Suppressor macrophage (primary cell): Measurements from ENCODE around the gene CHD5.
"Not testable (repeated sequence)": the region's sequence is repeated elsewhere in the genome, so short reads cannot be mapped to it uniquely, and the experiment has no call there.

Experiments
- DNase-seq, 4 experiments: peaks; one replicate each; pipeline ENCODE4 v3.0.0-alpha.2; 2020 to 2022

Gene CHD5

GRCh38 chr1:6082430-6082971 is 97.6 kb downstream of the CHD5 start:
- DNase-seq = peak in 3 of 4 experiments; percentile 34 to 52 (median 37)

- no peak for DNase-seq
Measured at GRCh38 chr1:6081901-6082300, 98.2 kb downstream of the CHD5 start.

DNA sequence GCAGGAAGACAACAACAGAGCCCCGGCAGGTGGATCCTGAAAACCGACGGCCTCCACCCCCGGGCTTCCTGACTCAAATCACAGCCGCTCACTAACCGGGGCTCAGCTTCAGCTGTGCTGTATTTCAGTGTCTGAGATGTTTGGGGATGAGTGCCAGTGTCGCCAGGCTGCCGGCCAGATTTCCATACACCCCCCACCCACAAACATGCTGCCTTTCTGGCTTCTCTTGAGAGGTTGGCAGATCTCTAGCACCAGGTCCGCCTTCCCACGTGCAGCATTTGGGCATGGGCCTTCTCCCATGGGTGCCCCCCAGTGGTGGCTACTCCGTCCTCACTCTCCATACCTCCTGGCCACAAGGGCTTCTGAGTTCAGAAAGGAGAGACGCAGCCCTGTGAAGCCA is 99.7 kb downstream of the CHD5 start:
- DNase-seq = no peak

DNA sequence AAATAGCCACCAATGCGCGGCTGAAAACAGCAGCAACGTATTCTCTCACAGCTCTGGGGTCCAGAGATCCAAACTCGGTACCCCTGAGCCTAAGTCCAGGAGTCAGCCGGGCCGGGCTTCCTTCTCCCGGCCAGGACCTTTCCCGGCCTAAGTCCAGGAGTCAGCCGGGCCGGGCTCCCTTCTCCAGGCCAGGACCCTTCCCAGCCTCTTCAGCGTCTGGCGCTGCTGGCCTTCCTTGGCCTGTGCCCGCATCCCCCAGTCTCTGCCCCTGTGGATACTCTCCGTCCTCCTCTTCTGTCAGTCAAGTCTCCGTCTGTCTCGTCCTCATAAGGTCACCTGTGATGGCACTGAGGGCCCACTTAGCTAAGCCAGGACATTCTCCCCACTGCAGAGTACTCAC is 102.2 kb downstream of the CHD5 start:
- no peak for DNase-seq

- no peak for DNase-seq
Measured at GRCh38 chr1:6077506-6077905, 102.6 kb downstream of the CHD5 start.

DNA sequence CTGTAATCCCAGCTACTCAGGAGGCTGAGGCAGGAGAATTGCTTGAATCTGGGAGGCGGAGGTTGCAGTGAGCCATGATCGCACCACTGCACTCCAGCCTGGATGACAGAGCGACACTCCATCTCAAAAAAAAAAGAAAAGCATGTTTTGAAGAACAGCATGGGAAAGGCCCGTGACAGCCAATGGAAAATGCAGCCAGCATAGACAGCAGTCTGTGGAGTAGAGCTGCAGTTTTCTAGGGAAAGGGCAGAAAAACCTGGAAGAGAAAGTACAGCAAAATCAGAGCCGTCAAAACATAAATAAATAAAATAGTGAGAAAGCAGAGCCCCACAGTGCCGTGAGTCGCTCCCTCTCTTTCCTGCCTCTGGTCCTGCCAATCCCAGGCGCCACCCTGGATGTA is 103.1 kb downstream of the CHD5 start:
- DNase-seq = not testable (repeated sequence)

GRCh38 chr1:6075748-6076147 is 104.4 kb downstream of the CHD5 start:
- peak in 2 of 4 experiments; percentile 40 to 52 for DNase-seq

GRCh38 chr1:6074192-6074901 is 105.8 kb downstream of the CHD5 start:
- no peak for DNase-seq

DNA sequence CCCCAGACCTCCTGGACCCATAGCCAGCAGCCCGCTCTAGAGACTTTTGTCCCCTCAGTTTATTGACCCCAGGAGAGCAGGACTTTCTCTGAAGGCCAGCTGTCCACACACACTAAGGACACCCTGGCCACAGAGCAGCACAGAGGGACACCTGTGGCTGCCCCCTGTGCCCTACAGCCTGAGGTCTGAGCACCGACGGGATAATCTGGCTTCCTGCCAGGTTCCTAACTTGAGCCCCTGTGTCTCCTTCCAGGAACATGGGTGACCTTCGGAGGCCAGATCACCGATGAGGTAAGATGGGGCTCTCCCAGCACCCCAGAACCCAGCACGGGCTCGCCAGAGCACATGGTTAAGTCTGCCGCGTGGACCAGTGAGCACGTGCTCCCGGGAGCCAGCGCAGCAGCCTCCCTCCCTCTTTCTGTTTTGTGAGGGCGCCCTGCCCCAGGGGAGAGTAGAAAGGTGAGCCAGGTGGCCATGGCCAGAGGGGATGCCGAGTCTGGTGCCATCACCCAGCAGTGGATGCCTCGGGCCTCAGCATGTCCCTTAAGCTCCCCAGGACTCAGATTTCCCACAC is 106.6 kb downstream of the CHD5 start:
- DNase-seq = no peak

DNA sequence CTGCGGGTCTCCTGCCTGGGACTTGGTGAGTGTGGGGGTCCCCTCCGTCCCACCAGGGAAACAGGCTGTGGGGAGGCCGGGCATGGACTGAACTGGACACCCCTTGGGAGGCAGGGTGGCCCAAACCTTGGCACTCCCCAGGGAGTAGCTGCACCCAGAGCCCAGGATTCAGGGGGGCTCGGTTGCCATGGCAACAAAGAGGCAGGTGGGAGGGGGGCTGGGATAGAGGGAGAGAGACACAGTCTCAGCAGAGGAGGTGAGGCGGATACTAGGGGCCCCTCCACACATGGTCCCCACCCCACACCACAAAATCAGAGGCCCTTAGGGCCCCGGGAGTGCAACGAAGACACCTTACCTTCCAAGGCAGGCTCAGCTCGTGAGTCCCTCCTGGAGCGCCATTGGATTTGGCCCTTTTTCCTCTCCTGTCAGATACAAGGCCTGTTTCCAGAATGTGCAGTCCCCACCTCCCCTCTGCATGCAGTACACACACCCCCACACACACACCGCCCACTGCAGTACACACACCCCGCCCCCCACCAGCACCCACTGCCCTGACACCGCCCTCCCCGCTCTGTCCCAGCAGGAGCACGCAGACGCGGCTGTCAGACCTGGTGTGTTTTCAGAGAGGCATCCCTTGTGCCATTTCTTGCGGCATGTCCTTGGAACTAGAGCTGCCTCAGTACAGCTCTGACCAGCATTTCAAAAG is 107.2 kb downstream of the CHD5 start:
- no peak for DNase-seq

- DNase-seq = no peak
Measured at GRCh38 chr1:6071219-6071618, 108.9 kb downstream of the CHD5 start.

DNA sequence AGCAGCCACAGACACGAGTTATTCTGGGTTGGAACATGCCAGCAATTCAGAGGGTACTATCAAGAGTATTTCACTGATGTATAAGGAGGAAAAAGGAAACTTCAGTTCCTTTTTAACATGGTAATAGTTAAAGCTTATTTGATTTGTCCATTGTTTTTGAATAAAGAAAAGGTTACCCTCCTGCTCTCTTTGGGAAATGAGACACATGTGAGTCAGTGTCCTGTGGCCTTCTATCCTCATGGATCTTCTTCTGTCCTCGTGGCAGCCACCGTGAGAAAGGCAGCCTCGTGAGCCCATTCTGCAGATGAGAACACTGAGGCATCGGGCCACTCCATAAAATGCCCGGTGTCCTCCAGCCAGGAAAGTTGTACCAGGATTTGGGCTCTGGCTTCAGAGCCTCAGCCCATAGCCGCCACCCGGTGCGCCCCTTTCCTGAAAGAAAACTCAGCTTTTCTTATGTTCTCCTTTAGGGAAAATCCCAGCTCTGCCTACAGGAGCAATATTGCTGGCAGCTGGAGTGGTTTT is 109.6 kb downstream of the CHD5 start:
- no peak for DNase-seq

GRCh38 chr1:6069573-6069972 is 110.5 kb downstream of the CHD5 start:
- DNase-seq = no peak

DNA sequence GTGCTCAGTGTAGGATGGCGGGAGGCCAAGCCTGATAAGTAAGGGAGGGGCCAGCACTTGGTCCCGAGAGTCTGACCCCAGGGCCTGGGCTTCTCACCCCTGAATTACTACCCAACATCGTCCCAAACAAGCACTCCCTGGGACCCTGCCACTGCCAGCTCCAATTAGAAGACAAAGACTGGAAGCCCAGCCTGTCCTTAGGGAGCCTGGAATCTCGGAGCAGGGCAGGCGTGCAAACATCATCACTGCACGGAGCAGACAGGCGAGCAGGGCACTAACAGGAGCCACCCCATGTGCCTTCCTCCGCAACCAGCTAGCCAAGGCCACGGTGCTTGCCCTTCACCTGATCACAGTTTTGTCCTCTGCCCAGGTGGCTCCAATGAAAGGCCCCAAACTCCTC is 111.2 kb downstream of the CHD5 start:
- DNase-seq = no peak

DNA sequence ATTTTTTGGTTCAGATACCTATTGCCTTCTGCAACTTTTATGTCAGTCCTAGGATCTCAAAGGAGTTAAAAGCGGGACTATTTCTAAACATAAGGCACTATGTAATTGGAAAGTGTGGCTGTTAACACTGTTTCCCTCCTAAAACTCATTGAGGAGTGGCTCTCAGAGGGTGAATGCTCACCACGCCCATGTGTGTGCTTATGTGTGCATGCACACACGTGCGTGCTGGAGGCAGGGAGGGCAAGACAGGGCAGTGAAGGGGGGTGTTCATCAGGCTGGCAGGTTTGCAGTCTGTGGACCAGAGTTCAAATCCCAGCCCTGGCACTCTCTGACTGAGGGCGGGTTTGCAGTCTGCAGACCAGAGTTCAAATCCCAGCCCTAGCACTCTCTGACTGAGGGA is 112.0 kb downstream of the CHD5 start:
- no peak for DNase-seq

DNA sequence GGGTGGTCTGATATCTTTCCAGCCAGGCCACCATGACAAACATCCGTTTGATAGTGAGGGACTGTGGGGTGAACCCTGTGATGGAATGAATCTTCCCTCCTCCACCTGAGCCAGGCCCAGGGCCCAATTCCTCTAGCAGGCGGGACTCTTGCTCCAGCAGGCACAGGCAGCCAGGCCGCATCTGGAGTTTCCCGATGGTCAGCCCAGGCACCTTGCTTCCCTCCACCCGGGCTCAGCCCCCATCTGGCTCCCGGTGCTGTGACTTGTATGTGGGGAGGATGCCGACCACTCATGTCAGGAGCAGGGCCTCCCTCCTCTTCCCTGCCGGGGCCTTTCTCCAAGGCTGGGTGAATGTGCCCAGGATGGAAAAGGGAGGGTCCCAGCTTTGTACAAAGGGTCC is 113.4 kb downstream of the CHD5 start:
- DNase-seq = no peak

DNA sequence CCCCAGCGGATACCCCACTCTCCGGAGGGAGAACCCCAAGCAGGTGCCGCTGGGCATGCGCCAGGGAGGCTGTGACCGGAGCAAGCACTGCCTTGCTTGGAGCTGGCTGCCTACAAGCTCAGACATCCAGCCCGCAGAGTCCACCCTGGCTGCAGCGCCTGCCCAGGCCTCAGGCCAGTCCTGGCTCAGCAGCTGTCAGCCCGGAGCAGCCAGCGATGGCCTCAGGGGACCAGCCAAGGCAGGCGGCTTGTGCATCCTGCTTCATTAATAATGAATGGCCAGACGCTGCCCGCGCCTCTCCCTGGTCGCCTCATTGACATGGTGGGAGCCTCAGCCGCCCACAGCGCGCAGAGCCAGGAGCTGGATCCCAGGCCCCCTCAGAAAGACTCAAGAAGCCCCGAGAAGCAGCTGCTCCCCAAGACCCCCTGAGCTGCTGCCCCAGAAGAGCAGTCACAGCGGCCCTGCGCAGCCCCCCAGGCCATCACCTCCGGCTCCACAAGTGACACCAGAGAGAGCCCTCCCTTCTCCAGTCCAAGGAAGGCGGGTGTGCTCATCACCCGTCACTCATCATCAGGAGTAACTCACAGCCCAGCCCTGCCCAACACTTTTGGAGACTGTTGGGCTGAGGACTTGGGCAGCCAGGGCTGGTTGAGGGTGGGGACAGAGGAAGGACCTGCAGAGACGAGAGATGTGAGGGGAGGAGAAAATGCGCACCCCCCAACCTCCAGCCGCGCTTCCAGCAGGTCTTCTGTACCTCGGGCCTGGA is 114.8 kb downstream of the CHD5 start:
- DNase-seq = no peak

GRCh38 chr1:6063532-6064053 is 116.5 kb downstream of the CHD5 start:
- peak; percentile 86 to 97 (median 90) for DNase-seq

DNA sequence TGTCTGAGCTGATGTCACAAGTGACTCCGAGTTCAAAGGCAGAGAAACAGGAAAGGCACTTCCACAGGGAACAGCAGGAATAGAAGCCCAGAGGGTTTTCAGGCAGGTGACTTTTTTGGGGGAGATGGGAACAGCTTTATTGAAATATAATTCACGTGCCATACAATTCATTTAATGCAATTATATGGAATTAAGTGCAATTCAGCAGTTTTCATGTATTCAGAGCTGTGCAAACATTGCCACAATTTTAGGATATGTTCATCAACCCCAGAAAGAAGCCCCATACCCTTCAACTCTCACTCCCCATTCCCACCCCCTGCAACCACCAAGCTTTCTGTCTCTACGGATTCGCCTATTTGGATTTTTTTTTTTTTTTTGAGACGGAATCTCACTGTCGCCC is 117.5 kb downstream of the CHD5 start:
- no peak for DNase-seq

DNA sequence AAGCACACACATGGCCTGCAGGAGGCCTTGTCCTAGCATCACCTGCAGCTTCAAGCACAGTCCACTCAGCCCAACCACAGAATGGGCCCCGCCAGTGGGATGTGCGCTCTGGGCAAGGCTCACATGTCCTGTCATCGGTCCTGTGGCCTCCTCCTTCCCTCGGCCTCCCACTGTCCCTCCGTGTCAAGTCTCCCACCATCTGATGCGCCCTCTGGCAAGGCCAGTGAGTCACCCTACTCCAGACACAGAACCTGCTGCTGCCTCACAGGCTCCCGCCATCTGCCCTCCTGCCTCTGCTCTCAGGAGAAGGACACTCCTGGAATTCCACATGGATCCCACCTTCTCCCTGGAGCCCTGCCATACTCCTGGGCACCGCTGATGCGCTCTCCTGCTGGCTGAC is 120.3 kb downstream of the CHD5 start:
- DNase-seq = peak; percentile 68 to 89 (median 85)

- DNase-seq = no peak
Measured at GRCh38 chr1:6057170-6057845, 122.8 kb downstream of the CHD5 start.

DNA sequence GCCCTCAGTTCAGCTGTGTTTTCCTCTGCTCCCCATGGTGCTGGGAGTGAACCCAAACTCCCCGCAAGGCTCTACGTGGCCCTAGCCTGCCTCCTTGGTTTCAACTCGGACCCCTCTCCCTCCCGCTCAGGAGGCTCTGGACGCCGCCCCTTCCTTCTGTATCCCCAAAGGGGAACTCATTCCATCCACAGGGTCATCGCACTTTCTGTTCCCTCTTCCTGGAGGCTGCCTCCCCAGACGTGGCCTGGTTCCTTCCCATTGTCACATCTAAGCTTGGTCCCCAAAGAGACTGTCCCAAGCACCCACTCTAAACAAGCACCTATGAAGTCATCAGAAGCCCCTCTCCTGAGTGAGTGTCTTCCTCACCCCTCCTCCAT is 123.6 kb downstream of the CHD5 start:
- DNase-seq = peak; percentile 81 to 89 (median 88)
